Gastrocnemius medialis (tissue), 4 donors: ENCODE measurements around the gene DYNLL2.

ENCODE experiments used
- POLR2A ChIP-seq, 2 donors: fragments of 450-650 bp; IDR thresholded peaks; one replicate each; pipeline ENCODE4 v1.6.1; 2017; ENCODE audit warnings: antibody characterized with exemption in 2 of 2, mild to moderate bottlenecking in 2 of 2, moderate library complexity in 2 of 2
- TF ChIP-seq, protein P1 (sequence below), 5 experiments: fragments of 450-650 bp in 3 of 5; fragments of 200-600 bp in 2 of 5; sonication (generic) in 2 of 5; IDR thresholded peaks in 4 of 5; conservative IDR thresholded peaks in 1 of 5; 1 replicate in 4 of 5; 2 replicates in 1 of 5; pipeline ENCODE4 v1.5.1; 2016 to 2019; ENCODE audit warnings: antibody characterized with exemption in 5 of 5, mild to moderate bottlenecking in 3 of 5, moderate library complexity in 3 of 5

DNA sequence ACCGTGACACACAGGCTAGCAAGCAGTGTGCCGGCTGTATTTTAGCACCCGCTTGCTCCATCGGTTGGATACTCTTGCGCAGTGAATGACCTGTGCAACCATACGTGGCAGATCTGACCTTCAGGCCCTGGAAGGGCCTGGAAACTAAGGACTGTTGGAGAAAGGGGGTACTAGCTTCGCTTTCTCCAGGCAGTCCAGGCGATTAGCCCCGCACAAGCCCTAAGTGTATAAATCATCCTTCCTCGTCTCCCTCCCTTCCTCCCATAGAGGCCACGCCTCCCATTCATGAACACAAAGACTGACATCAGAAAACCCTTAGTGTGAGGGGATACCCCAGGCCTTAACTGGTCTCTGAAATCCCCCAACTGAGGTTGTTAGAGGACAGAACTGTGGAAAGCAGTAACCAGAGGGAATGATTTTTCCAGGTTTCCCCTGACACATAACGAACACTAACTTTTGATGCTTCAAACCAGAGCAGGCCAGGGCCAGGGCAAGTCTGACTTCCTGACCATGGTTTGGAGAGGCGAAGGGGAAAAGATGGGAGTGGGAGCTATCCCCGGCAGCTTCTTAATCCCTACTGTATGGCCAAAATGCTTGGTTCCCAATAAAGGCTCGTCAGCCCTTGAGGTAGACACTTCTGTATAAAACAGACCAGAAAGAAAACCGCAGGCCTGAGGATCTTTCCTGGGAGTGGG lies 1.4 kb upstream of the DYNLL2 start:
- no peak for TF ChIP-seq POLR2A (IDR thresholded peaks at IDR 0.05)
- TF ChIP-seq, protein P1, sequence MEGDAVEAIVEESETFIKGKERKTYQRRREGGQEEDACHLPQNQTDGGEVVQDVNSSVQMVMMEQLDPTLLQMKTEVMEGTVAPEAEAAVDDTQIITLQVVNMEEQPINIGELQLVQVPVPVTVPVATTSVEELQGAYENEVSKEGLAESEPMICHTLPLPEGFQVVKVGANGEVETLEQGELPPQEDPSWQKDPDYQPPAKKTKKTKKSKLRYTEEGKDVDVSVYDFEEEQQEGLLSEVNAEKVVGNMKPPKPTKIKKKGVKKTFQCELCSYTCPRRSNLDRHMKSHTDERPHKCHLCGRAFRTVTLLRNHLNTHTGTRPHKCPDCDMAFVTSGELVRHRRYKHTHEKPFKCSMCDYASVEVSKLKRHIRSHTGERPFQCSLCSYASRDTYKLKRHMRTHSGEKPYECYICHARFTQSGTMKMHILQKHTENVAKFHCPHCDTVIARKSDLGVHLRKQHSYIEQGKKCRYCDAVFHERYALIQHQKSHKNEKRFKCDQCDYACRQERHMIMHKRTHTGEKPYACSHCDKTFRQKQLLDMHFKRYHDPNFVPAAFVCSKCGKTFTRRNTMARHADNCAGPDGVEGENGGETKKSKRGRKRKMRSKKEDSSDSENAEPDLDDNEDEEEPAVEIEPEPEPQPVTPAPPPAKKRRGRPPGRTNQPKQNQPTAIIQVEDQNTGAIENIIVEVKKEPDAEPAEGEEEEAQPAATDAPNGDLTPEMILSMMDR (IDR thresholded peaks at IDR 0.05 in 4 of 5, conservative IDR thresholded peaks at IDR 0.05 in 1 of 5), result no peak
